ENCODE results near the gene HMGXB3. TPM values are rescaled to one million over a fixed set of nuclear protein-coding genes. Genes with fewer than 3 reads are reported as not detected.
A peak's percentile ranks its signal among the peaks of the same experiment; 100 is the strongest.

HMGXB3 gene, protein sequence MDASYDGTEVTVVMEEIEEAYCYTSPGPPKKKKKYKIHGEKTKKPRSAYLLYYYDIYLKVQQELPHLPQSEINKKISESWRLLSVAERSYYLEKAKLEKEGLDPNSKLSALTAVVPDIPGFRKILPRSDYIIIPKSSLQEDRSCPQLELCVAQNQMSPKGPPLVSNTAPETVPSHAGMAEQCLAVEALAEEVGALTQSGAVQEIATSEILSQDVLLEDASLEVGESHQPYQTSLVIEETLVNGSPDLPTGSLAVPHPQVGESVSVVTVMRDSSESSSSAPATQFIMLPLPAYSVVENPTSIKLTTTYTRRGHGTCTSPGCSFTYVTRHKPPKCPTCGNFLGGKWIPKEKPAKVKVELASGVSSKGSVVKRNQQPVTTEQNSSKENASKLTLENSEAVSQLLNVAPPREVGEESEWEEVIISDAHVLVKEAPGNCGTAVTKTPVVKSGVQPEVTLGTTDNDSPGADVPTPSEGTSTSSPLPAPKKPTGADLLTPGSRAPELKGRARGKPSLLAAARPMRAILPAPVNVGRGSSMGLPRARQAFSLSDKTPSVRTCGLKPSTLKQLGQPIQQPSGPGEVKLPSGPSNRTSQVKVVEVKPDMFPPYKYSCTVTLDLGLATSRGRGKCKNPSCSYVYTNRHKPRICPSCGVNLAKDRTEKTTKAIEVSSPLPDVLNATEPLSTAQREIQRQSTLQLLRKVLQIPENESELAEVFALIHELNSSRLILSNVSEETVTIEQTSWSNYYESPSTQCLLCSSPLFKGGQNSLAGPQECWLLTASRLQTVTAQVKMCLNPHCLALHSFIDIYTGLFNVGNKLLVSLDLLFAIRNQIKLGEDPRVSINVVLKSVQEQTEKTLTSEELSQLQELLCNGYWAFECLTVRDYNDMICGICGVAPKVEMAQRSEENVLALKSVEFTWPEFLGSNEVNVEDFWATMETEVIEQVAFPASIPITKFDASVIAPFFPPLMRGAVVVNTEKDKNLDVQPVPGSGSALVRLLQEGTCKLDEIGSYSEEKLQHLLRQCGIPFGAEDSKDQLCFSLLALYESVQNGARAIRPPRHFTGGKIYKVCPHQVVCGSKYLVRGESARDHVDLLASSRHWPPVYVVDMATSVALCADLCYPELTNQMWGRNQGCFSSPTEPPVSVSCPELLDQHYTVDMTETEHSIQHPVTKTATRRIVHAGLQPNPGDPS (N-terminal part only)
- polyA plus RNA-seq (ENCODE audit: insufficient read length), result 17.5 TPM

- peak; percentile 84 for DNase-seq (ENCODE audit: low read depth)
Observed at GRCh38 chr5:150000256-150000989, at the start of gene HMGXB3, which contains the start of gene TIGD6. TSS of gene HMGXB3 (plus strand) at chr5:150000739. CDS start at chr5:150004853, 4,114 bp downstream. TSS of gene TIGD6 (minus strand) at chr5:150000654. CDS start at chr5:149996348, 4,306 bp downstream.

- DNase-seq (ENCODE audit: low read depth), result no peak
Observed at GRCh38 chr5:149951138-149951749, 49.3 kb upstream of the HMGXB3 start.

- no peak for DNase-seq (ENCODE audit: low read depth)
Observed at GRCh38 chr5:149953436-149954121, 47.0 kb upstream of the HMGXB3 start.

- no peak for DNase-seq (ENCODE audit: low read depth)
Observed at GRCh38 chr5:149954798-149955197, 45.7 kb upstream of the HMGXB3 start.

DNA sequence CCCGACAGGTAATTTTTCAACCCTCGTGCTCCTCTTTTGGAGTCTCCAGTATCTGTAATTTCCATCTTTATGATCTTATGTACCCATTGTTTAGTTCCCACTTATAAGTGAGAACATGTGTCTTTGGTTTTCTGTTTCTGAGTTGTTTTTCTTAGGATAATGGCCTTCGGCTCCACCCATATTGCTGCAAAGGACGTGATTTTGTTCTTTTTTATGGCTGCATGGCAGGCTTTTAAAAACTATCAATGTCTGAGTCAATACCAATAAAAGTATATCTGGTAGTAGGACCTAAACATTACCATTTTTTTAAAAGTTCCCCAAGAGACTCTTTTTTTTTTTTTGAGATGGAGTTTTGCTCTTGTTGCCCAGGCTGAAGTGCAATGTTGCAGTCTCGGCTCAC lies 43.9 kb upstream of the HMGXB3 start:
- no peak for DNase-seq (ENCODE audit: low read depth)

DNA sequence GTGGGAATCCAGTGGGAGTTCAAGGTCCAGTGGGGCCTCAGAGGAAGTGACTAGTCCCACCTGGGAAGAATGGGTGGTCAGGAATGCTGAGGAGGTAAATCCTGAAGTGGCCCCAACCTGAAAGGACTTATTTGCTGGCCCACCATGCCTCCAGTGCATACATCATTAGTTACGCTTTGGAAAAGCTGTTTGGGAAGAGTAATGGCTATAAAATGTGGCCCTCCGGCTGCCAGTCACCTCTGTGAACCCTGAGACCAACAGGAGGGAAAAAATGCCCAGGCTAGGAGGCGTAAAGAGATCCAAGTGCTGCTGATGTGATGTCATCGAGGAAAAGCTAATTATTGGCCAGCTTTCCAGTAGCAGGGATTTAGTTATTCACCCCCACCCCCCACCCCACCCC lies 42.7 kb upstream of the HMGXB3 start:
- no peak for DNase-seq (ENCODE audit: low read depth)

- DNase-seq (ENCODE audit: low read depth), result no peak
Observed at GRCh38 chr5:149959406-149960236, 40.9 kb upstream of the HMGXB3 start.

- DNase-seq (ENCODE audit: low read depth), result peak; percentile 89
Observed at GRCh38 chr5:149960272-149961185, 40.0 kb upstream of the HMGXB3 start, which contains the start of gene SLC26A2. TSS of gene SLC26A2 (plus strand) at chr5:149960758. CDS start at chr5:149977653, 16,895 bp downstream.

DNA sequence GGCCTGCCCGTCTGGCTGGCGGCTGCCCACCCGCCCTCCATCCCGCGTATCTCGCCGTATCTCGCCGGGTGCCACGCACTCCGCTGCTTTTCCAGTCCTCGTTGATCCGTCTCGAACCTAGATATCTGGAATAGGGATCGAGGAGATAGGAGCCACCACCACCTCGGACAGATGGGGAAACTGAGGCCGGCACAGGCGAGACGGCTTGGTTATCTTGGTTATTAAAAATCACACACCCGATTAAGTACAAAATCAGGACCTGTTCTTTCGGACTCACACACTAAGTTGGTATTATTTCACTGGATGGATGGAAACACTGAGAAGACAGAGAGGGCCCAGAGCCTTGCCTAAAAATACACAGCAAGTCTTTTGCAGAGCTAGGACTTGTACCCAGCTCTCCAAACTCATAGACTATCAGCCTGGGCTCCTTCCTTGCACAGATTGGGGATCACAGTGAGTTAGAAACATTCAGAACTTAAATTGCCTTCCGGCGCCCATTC lies 39.3 kb upstream of the HMGXB3 start:
- DNase-seq (ENCODE audit: low read depth), result no peak

DNA sequence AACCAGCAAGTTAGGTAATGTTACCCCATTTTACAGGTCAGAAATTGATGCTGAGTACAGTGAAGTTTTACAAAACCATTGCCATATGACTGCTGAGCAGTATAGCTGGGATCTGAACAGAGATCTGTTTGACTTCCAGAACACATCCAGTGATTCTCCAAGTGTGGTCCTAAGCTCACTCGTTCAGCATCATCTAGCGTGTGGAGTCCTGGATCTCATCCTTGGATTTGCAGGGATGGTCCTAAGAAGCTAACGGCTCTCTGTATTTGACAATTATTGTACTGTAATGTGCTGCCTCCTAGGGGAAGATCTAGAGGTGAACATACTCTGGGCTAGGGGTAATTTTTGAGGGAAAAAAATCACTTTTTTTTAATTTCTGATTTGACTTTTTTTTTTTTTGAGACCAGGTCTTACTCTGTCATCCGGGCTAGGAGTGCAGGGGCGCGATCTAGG lies 38.6 kb upstream of the HMGXB3 start:
- DNase-seq (ENCODE audit: low read depth), result no peak

GRCh38 chr5:149962601-149963300 lies 37.8 kb upstream of the HMGXB3 start:
- DNase-seq (ENCODE audit: low read depth), result no peak

DNA sequence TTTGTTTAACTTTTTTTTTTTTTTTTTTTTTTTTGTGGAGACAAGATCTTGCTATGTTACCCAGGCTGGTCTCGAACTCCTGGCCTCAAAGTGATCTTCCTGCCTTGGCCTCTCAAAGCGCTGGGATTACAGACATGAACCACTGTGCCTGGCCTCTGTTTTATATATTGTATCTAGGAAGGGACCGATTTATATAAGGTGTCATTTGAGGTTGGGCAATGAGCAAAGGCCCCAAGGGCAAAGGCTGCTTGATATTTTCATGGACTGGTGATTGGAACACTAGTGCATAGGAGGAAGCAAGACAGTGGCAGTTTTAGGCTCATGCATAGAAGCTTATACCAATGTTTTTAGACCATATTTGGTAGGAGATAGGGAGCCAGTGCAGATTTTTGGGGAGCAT lies 36.8 kb upstream of the HMGXB3 start:
- DNase-seq (ENCODE audit: low read depth), result no peak

- DNase-seq (ENCODE audit: low read depth), result no peak
Observed at GRCh38 chr5:149966946-149967345, 33.6 kb upstream of the HMGXB3 start.

DNA sequence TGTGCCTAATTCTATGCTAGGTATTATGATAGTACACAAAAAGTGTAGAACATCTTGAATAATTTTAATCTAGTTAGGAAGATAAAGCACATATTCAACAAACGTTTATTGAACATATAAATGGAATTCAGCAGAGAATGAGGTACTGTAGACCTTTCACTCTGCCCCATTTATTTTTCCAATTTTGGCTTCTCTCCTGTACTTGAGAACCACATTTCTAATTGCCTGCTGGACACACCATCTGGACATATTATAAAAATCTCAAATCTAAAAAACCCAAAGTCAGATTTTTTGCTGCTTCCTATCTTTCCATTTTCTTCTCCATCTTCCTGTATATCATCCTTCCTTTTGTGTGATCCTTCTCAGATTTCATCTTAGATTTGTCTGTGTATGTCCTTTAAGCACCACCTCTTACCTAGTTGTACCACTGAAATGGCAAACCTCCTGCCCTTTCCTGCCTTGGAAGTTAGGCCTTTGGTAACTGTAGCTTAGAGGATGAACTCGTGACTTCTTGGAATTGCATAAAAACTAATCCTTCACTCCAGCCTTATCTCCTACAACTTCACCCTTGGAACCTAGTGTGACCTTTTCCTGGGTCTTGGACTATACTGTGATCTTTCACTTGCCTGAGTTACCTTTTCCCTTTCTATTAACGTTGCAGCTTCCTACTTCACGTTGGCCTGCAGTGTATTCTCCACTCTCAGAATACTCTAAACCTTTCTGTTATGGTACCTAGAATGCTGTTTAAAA lies 31.2 kb upstream of the HMGXB3 start:
- no peak for DNase-seq (ENCODE audit: low read depth)

DNA sequence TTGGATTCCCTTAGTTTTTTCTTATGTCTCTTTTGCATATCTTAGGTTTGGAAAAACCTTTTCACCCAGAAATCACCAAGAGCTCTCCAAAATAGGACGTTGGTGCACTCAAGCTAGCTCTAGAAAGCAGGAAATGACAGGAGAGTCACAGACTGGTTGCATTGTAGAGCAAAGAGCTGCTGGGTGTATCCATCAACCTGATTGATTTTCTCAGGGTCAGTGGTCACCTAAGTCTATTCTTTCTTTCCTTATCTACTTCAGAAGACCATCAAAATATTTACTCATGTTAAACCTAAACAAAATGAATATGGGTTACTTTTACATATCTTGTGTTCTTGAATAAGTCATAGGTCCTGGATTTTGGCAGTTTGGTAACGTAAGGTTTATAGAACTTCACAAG lies 25.1 kb upstream of the HMGXB3 start:
- no peak for DNase-seq (ENCODE audit: low read depth)

- no peak for DNase-seq (ENCODE audit: low read depth)
Observed at GRCh38 chr5:149979896-149980295, 20.6 kb upstream of the HMGXB3 start.

Data from forelimb muscle (tissue), 1 donor.